WTC11 (cell line): ENCODE measurements around the gene SMTN. TPM values are rescaled to one million over a fixed set of nuclear protein-coding genes. Genes with fewer than 3 reads are reported as not detected.

Experiments
- ATAC-seq: fragments of 200-7000 bp; cut with Tn5 transposase; 2 replicates; pipeline ENCODE4 v1.10.0; 2021; ENCODE audit warnings: mild to moderate bottlenecking, moderate library complexity
- CTCF ChIA-PET: fragments of 300-600 bp; sonication (Branson Sonifier 250); formaldehyde crosslinking; loops from one replicate; lab custom pipeline; 2021; ENCODE audit warnings: antibody characterized with exemption; lab: Charles Lee
- POLR2A ChIA-PET: fragments of 350-600 bp; sonication (Branson Sonifier 250); formaldehyde crosslinking; loops from one replicate; lab custom pipeline; 2021; ENCODE audit warnings: antibody characterized with exemption; lab: Charles Lee
- DNase-seq: peaks from one replicate; pipeline ENCODE4 v3.0.0; 2021; ENCODE audit warnings: low spot score
- H3K27ac Mint-ChIP-seq: 2 replicates; pipeline ENCODE4 v1.8.0; 2021; ENCODE audit warnings: mixed read lengths
- H3K27me3 Mint-ChIP-seq: 2 replicates; pipeline ENCODE4 v1.8.0; 2021; ENCODE audit warnings: low read depth, mild to moderate bottlenecking, moderate library complexity, mixed read lengths
- H3K36me3 Mint-ChIP-seq: 2 replicates; pipeline ENCODE4 v1.8.0; 2021; ENCODE audit warnings: mixed read lengths
- H3K4me1 Mint-ChIP-seq: 2 replicates; pipeline ENCODE4 v1.8.0; 2022; ENCODE audit warnings: mixed read lengths
- H3K4me3 Mint-ChIP-seq: 2 replicates; pipeline ENCODE4 v1.8.0; 2021; ENCODE audit warnings: mild to moderate bottlenecking, moderate library complexity, mixed read lengths
- H3K9me3 Mint-ChIP-seq: 2 replicates; pipeline ENCODE4 v1.8.0; 2021; ENCODE audit warnings: mixed read lengths
- AFF4 ChIP-seq: sonication (generic); formaldehyde crosslinking; IDR thresholded peaks from 2 replicates; pipeline ENCODE4 v1.8.1; 2023; ENCODE audit warnings: mild to moderate bottlenecking, missing genetic modification reagents, borderline replicate concordance
- CBFB ChIP-seq: sonication (generic); formaldehyde crosslinking; IDR thresholded peaks from 2 replicates; pipeline ENCODE4 v1.8.1; 2022; ENCODE audit warnings: mild to moderate bottlenecking, low read depth, missing genetic modification reagents
- E2F5 ChIP-seq: sonication (generic); formaldehyde crosslinking; IDR thresholded peaks from 2 replicates; pipeline ENCODE4 v1.8.1; 2022; ENCODE audit warnings: mild to moderate bottlenecking, moderate library complexity, missing genetic modification reagents
- ETV6 ChIP-seq: sonication (generic); formaldehyde crosslinking; IDR thresholded peaks from 2 replicates; pipeline ENCODE4 v1.8.1; 2022; ENCODE audit warnings: mild to moderate bottlenecking, missing genetic modification reagents
- GABPB1 ChIP-seq: sonication (generic); formaldehyde crosslinking; IDR thresholded peaks from 2 replicates; pipeline ENCODE4 v1.8.1; 2023; ENCODE audit warnings: mild to moderate bottlenecking, missing genetic modification reagents
- NFE2L1 ChIP-seq: sonication (generic); formaldehyde crosslinking; IDR thresholded peaks from 2 replicates; pipeline ENCODE4 v1.8.1; 2023; ENCODE audit warnings: missing genetic modification reagents
- OVOL2 ChIP-seq: fragments of 250-450 bp; sonication (Bioruptor Pico); IDR thresholded peaks from 2 replicates; pipeline ENCODE4 v1.9.0; 2021; ENCODE audit warnings: mild to moderate bottlenecking, borderline replicate concordance
- ZMAT4 ChIP-seq: fragments of 250-450 bp; sonication (Bioruptor Pico); IDR thresholded peaks from 2 replicates; pipeline ENCODE4 v1.9.0; 2021; ENCODE audit warnings: mild to moderate bottlenecking
- ZNF121 ChIP-seq: sonication (generic); formaldehyde crosslinking; IDR thresholded peaks from 2 replicates; pipeline ENCODE4 v1.8.0; 2023; ENCODE audit warnings: missing genetic modification reagents
- ZNF263 ChIP-seq: sonication (generic); formaldehyde crosslinking; IDR thresholded peaks from 2 replicates; pipeline ENCODE4 v1.8.1; 2022; ENCODE audit warnings: low read depth, mild to moderate bottlenecking, moderate library complexity, missing genetic modification reagents
- ZNF423 ChIP-seq: fragments of 250-450 bp; sonication (Bioruptor Pico); IDR thresholded peaks from 2 replicates; pipeline ENCODE4 v2.1.2; 2022; ENCODE audit warnings: mild to moderate bottlenecking, moderate library complexity
- ZNF671 ChIP-seq: fragments of 250-450 bp; sonication (Bioruptor Pico); IDR thresholded peaks from 2 replicates; pipeline ENCODE4 v1.8.0; 2021; ENCODE audit warnings: mild to moderate bottlenecking
- total RNA-seq: library from RNA; stranded (reverse); gene quantifications from 3 replicates; pipeline ENCODE4 v1.2.3, GENCODE V29; 2021
- TF ChIP-seq, protein P1 (sequence below): sonication (generic); formaldehyde crosslinking; IDR thresholded peaks from 2 replicates; pipeline ENCODE4 v1.8.0; 2023; ENCODE audit warnings: missing genetic modification reagents, mild to moderate bottlenecking, borderline replicate concordance
- TF ChIP-seq, protein P2 (sequence below): fragments of 250-450 bp; sonication (Bioruptor Pico); conservative IDR thresholded peaks from 2 replicates; pipeline ENCODE4 v1.9.0; 2021; ENCODE audit warnings: mild to moderate bottlenecking
- TF ChIP-seq, protein P3 (sequence below): sonication (generic); formaldehyde crosslinking; IDR thresholded peaks from 2 replicates; pipeline ENCODE4 v1.8.1; 2023; ENCODE audit warnings: mild to moderate bottlenecking, missing genetic modification reagents, moderate library complexity
- TF ChIP-seq, protein P4 (sequence below): sonication (generic); formaldehyde crosslinking; IDR thresholded peaks from 2 replicates; pipeline ENCODE4 v1.8.0; 2022; ENCODE audit warnings: missing genetic modification reagents
- TF ChIP-seq, protein P5 (sequence below): sonication (generic); formaldehyde crosslinking; IDR thresholded peaks from 2 replicates; pipeline ENCODE4 v1.8.0; 2022; ENCODE audit warnings: mild to moderate bottlenecking, missing genetic modification reagents
- TF ChIP-seq, protein P6 (sequence below): sonication (generic); formaldehyde crosslinking; IDR thresholded peaks from 2 replicates; pipeline ENCODE4 v1.8.1; 2023; ENCODE audit warnings: mild to moderate bottlenecking, moderate library complexity, missing genetic modification reagents

Gene SMTN
- total RNA-seq, 1 experiment from 2014 or later = 34.5 TPM

GRCh38 chr22:31142285-31142684 is 61.2 kb downstream of the SMTN start:
- DNase-seq = no peak
- ATAC-seq = no peak
- ChIA-PET POLR2A (no interaction called here), CTCF (interaction anchor here (1.0 to 7.3 kb wide), 2 partner anchors 34 to 45 kb away, joined by 3 to 73 read pairs; partner anchors contain the start of gene SELENOM)
- TF ChIP-seq ZNF423 (CRISPR knock-in tag) = no peak
- no peak for TF ChIP-seq ZNF121
- TF ChIP-seq CBFB = no peak
- TF ChIP-seq, protein P1, sequence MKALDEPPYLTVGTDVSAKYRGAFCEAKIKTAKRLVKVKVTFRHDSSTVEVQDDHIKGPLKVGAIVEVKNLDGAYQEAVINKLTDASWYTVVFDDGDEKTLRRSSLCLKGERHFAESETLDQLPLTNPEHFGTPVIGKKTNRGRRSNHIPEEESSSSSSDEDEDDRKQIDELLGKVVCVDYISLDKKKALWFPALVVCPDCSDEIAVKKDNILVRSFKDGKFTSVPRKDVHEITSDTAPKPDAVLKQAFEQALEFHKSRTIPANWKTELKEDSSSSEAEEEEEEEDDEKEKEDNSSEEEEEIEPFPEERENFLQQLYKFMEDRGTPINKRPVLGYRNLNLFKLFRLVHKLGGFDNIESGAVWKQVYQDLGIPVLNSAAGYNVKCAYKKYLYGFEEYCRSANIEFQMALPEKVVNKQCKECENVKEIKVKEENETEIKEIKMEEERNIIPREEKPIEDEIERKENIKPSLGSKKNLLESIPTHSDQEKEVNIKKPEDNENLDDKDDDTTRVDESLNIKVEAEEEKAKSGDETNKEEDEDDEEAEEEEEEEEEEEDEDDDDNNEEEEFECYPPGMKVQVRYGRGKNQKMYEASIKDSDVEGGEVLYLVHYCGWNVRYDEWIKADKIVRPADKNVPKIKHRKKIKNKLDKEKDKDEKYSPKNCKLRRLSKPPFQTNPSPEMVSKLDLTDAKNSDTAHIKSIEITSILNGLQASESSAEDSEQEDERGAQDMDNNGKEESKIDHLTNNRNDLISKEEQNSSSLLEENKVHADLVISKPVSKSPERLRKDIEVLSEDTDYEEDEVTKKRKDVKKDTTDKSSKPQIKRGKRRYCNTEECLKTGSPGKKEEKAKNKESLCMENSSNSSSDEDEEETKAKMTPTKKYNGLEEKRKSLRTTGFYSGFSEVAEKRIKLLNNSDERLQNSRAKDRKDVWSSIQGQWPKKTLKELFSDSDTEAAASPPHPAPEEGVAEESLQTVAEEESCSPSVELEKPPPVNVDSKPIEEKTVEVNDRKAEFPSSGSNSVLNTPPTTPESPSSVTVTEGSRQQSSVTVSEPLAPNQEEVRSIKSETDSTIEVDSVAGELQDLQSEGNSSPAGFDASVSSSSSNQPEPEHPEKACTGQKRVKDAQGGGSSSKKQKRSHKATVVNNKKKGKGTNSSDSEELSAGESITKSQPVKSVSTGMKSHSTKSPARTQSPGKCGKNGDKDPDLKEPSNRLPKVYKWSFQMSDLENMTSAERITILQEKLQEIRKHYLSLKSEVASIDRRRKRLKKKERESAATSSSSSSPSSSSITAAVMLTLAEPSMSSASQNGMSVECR = no peak
- no peak for TF ChIP-seq ZMAT4 (CRISPR knock-in tag)
- TF ChIP-seq NFE2L1 = no peak
- TF ChIP-seq, protein P2, sequence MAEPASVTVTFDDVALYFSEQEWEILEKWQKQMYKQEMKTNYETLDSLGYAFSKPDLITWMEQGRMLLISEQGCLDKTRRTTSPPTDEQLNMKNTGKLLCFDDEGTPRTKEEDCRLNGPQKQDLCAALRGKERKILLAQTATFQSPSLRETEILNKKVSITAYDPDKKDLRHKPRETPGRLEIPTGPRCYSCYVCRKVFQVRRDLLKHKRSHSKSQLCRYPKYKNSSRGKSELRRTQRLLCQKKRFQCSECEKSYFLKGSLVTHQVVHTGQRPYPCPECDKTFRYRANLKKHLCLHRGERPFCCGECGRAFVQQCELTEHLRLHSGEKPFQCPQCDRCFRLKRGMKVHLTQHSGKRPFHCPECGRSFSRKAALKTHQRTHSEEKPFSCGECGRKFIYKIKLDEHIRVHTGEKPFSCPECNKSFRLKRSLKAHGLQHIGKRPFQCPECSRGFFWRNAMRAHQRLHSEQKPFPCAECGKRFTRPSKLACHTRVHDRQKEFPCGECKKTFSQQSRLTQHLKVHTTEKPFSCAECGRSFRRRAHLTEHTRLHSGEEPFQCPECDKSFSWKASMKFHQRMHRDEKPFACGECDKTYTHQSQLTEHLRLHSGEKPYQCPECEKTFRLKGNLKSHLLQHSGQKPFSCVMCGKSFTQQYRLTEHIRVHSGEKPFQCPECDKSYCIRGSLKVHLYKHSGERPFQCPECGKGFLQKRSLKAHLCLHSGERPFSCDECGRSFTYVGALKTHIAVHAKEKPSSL (CRISPR knock-in tag) = no peak
- TF ChIP-seq AFF4 (CRISPR knock-in tag) = no peak
- no peak for TF ChIP-seq GABPB1 (CRISPR knock-in tag)
- no peak for TF ChIP-seq ZNF263 (CRISPR knock-in tag)
- TF ChIP-seq, protein P3, sequence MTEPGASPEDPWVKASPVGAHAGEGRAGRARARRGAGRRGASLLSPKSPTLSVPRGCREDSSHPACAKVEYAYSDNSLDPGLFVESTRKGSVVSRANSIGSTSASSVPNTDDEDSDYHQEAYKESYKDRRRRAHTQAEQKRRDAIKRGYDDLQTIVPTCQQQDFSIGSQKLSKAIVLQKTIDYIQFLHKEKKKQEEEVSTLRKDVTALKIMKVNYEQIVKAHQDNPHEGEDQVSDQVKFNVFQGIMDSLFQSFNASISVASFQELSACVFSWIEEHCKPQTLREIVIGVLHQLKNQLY (CRISPR knock-in tag) = no peak
- TF ChIP-seq E2F5 (CRISPR knock-in tag) = no peak
- TF ChIP-seq, protein P4, sequence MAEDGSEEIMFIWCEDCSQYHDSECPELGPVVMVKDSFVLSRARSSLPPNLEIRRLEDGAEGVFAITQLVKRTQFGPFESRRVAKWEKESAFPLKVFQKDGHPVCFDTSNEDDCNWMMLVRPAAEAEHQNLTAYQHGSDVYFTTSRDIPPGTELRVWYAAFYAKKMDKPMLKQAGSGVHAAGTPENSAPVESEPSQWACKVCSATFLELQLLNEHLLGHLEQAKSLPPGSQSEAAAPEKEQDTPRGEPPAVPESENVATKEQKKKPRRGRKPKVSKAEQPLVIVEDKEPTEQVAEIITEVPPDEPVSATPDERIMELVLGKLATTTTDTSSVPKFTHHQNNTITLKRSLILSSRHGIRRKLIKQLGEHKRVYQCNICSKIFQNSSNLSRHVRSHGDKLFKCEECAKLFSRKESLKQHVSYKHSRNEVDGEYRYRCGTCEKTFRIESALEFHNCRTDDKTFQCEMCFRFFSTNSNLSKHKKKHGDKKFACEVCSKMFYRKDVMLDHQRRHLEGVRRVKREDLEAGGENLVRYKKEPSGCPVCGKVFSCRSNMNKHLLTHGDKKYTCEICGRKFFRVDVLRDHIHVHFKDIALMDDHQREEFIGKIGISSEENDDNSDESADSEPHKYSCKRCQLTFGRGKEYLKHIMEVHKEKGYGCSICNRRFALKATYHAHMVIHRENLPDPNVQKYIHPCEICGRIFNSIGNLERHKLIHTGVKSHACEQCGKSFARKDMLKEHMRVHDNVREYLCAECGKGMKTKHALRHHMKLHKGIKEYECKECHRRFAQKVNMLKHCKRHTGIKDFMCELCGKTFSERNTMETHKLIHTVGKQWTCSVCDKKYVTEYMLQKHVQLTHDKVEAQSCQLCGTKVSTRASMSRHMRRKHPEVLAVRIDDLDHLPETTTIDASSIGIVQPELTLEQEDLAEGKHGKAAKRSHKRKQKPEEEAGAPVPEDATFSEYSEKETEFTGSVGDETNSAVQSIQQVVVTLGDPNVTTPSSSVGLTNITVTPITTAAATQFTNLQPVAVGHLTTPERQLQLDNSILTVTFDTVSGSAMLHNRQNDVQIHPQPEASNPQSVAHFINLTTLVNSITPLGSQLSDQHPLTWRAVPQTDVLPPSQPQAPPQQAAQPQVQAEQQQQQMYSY (CRISPR knock-in tag) = no peak
- no peak for TF ChIP-seq OVOL2 (CRISPR knock-in tag)
- no peak for TF ChIP-seq ETV6 (CRISPR knock-in tag)
- TF ChIP-seq, protein P5, sequence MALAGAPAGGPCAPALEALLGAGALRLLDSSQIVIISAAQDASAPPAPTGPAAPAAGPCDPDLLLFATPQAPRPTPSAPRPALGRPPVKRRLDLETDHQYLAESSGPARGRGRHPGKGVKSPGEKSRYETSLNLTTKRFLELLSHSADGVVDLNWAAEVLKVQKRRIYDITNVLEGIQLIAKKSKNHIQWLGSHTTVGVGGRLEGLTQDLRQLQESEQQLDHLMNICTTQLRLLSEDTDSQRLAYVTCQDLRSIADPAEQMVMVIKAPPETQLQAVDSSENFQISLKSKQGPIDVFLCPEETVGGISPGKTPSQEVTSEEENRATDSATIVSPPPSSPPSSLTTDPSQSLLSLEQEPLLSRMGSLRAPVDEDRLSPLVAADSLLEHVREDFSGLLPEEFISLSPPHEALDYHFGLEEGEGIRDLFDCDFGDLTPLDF (CRISPR knock-in tag) = no peak
- TF ChIP-seq ZNF671 (CRISPR knock-in tag) = no peak
- TF ChIP-seq, protein P6, sequence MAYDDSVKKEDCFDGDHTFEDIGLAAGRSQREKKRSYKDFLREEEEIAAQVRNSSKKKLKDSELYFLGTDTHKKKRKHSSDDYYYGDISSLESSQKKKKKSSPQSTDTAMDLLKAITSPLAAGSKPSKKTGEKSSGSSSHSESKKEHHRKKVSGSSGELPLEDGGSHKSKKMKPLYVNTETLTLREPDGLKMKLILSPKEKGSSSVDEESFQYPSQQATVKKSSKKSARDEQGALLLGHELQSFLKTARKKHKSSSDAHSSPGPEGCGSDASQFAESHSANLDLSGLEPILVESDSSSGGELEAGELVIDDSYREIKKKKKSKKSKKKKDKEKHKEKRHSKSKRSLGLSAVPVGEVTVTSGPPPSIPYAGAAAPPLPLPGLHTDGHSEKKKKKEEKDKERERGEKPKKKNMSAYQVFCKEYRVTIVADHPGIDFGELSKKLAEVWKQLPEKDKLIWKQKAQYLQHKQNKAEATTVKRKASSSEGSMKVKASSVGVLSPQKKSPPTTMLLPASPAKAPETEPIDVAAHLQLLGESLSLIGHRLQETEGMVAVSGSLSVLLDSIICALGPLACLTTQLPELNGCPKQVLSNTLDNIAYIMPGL (CRISPR knock-in tag) = no peak
- Mint-ChIP-seq H3K4me3 (no peak overlapping the region), H3K9me3 (peaks cover 21% of the 10 kb centered on the region), H3K36me3 (peaks cover 4% of the 10 kb centered on the region; the same call in 1 of the 2 replicates), H3K4me1 (peaks cover 22% of the 10 kb centered on the region), H3K27ac (no peak overlapping the region), H3K27me3 (peaks cover 14% of the 10 kb centered on the region)
